ENCODE data around the gene MAB21L4. TPM values are rescaled to one million over a fixed set of nuclear protein-coding genes. Genes with fewer than 3 reads are reported as not detected.

MAB21L4 gene
- total RNA-seq, 1 experiment from 2014 or later: 0.21 TPM

DNA sequence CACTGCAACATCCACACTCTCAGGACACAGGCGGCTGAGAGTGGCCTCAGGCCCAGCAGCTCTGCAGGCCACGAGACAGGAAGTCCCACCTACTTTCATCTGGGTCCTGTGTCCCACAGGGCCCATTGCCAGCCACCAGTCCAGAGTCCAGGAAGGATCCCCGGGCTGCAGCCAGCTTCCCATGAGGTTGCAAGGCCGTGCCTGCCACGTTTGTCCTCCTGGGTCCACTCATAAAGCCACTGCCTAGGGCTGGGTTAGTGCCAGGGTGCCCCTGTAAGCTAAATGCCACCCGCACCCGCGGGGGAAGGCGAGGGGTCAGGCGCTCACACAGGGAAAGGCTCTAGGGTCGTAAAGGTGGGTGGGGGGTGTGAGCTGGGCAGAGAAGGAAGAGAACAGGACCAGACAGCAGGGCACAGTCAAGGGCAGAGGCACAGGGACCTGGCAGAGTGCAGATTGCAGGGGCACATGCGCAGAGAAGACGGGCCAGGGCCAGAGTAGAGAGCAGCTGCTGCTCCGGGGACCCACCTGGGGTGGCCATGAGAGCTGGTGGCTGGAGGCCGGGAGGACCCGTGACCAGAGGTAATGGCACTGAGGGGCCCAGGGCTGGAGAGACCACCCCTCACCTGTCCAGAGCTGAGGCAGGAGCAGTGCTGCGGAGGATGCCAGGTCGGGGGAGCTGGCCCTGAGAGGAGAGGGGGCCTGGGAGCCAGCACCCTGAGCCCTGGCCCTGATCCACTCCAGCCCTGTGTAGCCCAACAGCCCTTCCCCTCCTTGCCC is 19.3 kb downstream of the MAB21L4 start:
- intact Hi-C loops (cut with micrococcal nuclease; ENCODE audit: unreplicated experiment): no loop called here

DNA sequence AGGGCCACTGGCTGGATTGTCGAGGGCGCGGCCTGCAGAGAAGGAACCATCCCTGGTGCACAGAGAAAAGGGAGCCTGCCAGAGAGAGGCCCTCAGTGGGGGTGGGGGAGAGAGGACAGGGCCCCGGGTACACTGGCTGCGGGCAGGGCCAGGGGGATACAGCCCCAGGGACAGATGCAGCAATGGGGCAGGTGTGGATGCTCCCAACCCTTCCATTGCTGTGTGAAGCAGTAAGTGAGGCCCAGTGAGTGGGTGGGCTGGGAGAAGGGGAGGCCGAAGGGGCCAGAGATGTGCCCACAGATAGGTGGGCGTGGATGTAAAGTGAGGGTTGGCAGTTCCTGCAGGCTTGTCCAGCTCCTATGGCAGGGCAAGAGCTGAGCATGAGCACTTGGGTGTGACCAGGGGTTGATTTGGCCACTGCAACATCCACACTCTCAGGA is 19.9 kb downstream of the MAB21L4 start:
- ChIA-PET POLR2A (no interaction called here), CTCF (interaction anchor here (0.7 kb wide), 1 partner anchor 36 kb away, joined by 3 read pairs; no protein-coding TSS in a partner anchor)
- TF ChIP-seq, protein P1, sequence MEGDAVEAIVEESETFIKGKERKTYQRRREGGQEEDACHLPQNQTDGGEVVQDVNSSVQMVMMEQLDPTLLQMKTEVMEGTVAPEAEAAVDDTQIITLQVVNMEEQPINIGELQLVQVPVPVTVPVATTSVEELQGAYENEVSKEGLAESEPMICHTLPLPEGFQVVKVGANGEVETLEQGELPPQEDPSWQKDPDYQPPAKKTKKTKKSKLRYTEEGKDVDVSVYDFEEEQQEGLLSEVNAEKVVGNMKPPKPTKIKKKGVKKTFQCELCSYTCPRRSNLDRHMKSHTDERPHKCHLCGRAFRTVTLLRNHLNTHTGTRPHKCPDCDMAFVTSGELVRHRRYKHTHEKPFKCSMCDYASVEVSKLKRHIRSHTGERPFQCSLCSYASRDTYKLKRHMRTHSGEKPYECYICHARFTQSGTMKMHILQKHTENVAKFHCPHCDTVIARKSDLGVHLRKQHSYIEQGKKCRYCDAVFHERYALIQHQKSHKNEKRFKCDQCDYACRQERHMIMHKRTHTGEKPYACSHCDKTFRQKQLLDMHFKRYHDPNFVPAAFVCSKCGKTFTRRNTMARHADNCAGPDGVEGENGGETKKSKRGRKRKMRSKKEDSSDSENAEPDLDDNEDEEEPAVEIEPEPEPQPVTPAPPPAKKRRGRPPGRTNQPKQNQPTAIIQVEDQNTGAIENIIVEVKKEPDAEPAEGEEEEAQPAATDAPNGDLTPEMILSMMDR (IDR thresholded peaks at IDR 0.05): no peak
- TF ChIP-seq TCF7L2 (IDR thresholded peaks at IDR 0.05; ENCODE audit: low read depth, low read length) (no peak), POLR2AphosphoS5 (IDR thresholded peaks at IDR 0.05; ENCODE audit: low read depth, low read length) (no peak), SIN3A (IDR thresholded peaks at IDR 0.05; ENCODE audit: borderline replicate concordance, insufficient read depth, low read depth, low read length) (no peak)
- TF ChIP-seq, protein P2, sequence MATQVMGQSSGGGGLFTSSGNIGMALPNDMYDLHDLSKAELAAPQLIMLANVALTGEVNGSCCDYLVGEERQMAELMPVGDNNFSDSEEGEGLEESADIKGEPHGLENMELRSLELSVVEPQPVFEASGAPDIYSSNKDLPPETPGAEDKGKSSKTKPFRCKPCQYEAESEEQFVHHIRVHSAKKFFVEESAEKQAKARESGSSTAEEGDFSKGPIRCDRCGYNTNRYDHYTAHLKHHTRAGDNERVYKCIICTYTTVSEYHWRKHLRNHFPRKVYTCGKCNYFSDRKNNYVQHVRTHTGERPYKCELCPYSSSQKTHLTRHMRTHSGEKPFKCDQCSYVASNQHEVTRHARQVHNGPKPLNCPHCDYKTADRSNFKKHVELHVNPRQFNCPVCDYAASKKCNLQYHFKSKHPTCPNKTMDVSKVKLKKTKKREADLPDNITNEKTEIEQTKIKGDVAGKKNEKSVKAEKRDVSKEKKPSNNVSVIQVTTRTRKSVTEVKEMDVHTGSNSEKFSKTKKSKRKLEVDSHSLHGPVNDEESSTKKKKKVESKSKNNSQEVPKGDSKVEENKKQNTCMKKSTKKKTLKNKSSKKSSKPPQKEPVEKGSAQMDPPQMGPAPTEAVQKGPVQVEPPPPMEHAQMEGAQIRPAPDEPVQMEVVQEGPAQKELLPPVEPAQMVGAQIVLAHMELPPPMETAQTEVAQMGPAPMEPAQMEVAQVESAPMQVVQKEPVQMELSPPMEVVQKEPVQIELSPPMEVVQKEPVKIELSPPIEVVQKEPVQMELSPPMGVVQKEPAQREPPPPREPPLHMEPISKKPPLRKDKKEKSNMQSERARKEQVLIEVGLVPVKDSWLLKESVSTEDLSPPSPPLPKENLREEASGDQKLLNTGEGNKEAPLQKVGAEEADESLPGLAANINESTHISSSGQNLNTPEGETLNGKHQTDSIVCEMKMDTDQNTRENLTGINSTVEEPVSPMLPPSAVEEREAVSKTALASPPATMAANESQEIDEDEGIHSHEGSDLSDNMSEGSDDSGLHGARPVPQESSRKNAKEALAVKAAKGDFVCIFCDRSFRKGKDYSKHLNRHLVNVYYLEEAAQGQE (IDR thresholded peaks at IDR 0.05; ENCODE audit: insufficient read depth in 1 of 2, low read depth in 2 of 2, low read length in 1 of 2): no peak
- intact Hi-C loops (cut with micrococcal nuclease; ENCODE audit: unreplicated experiment): no loop called here
- no peaks in the 10 kb centered on the region for H3K4me1 ChIP-seq (ENCODE audit: control insufficient read depth, insufficient read depth, low read length)
- in situ Hi-C loops (cut with HindIII; ENCODE audit: low pct_unique_long_range_greater_than_20kb, low sequenced_read_pairs): no loop called here
- DNase-seq (ENCODE audit: low read depth, low spot score) (no peak), ATAC-seq (no peak)
- BruUV-seq (replicated peaks): no TSS peak
- H3K4me3 ChIP-seq (ENCODE audit: low read depth in 2 of 2, low read length in 2 of 2): no peak overlapping the region
- H3K36me3 ChIP-seq (ENCODE audit: control insufficient read depth, insufficient read depth, low read length): no peaks in the 10 kb centered on the region
- no peaks in the 10 kb centered on the region for H3K27me3 ChIP-seq (ENCODE audit: control insufficient read depth, insufficient read depth, low read length)
- H3K27ac ChIP-seq (ENCODE audit: low read length): no peak overlapping the region
- no peaks in the 10 kb centered on the region for H3K9me3 ChIP-seq (ENCODE audit: control insufficient read depth, insufficient read depth, low read depth, low read length)

More for the DNA sequence above, 19.3 kb downstream of the MAB21L4 start:
- TF ChIP-seq, protein P2 (IDR thresholded peaks at IDR 0.05; ENCODE audit: insufficient read depth in 1 of 2, low read depth in 2 of 2, low read length in 1 of 2): no peak
- no peak for TF ChIP-seq TCF7L2 (IDR thresholded peaks at IDR 0.05; ENCODE audit: low read depth, low read length)
- no peak for TF ChIP-seq SIN3A (IDR thresholded peaks at IDR 0.05; ENCODE audit: borderline replicate concordance, insufficient read depth, low read depth, low read length)
- TF ChIP-seq, protein P1 (IDR thresholded peaks at IDR 0.05): no peak
- no peak for TF ChIP-seq POLR2AphosphoS5 (IDR thresholded peaks at IDR 0.05; ENCODE audit: low read depth, low read length)
- no peak overlapping the region for H3K27ac ChIP-seq (ENCODE audit: low read length)
- no peaks in the 10 kb centered on the region for H3K27me3 ChIP-seq (ENCODE audit: control insufficient read depth, insufficient read depth, low read length)
- POLR2A ChIA-PET: no interaction called here
- no peaks in the 10 kb centered on the region for H3K36me3 ChIP-seq (ENCODE audit: control insufficient read depth, insufficient read depth, low read length)
- ATAC-seq (no peak), DNase-seq (ENCODE audit: low read depth, low spot score) (no peak)
- BruUV-seq (replicated peaks): no TSS peak
- H3K9me3 ChIP-seq (ENCODE audit: control insufficient read depth, insufficient read depth, low read depth, low read length): no peaks in the 10 kb centered on the region
- CTCF ChIA-PET: interaction anchor here (0.6 to 0.7 kb wide), 2 partner anchors 36 to 51 kb away, joined by 3 read pairs; no protein-coding TSS in a partner anchor
- no peak overlapping the region for H3K4me3 ChIP-seq (ENCODE audit: low read depth in 2 of 2, low read length in 2 of 2)
- in situ Hi-C loops (cut with HindIII; ENCODE audit: low pct_unique_long_range_greater_than_20kb, low sequenced_read_pairs): no loop called here
- H3K4me1 ChIP-seq (ENCODE audit: control insufficient read depth, insufficient read depth, low read length): no peaks in the 10 kb centered on the region
